Measurements from ENCODE around the gene CNST.

DNA sequence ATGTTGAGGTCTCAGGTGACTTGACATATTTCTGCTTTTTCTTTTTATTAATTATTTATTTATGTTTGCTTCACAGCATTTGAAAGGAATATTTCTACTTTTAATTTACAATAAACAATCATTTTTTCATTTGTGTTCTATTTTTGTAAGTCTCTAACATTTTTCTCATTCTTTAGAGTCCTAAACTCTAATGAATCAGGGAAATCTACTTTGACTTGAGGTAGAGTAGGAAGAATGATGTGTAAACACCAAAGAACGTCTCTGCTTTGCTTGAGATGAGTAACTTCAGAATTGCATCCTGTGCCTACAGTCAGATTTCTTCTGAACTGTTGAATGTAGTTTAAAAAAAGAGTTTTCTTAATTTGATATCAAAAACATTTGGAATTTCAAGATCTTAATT lies 65.2 kb downstream of the CNST start:
- TF ChIP-seq POLR2A (IDR thresholded peaks at IDR 0.05; ENCODE audit: low read depth, low read length) (no peak), POLR2AphosphoS5 (IDR thresholded peaks at IDR 0.05; ENCODE audit: low read depth, low read length) (no peak), SPI1 (IDR thresholded peaks at IDR 0.05; ENCODE audit: low read depth, low read length) (no peak), TAF1 (IDR thresholded peaks at IDR 0.05; ENCODE audit: low read depth, low read length) (no peak)
